Upper lobe of left lung (tissue), 4 donors: ENCODE data around the gene SYNE2.

Source experiments
- POLR2AphosphoS5 ChIP-seq, 2 donors: sonication (generic); formaldehyde crosslinking; IDR thresholded peaks; one replicate each; pipeline ENCODE4 v1.5.1; 2017; ENCODE audit warnings: antibody characterized with exemption in 2 of 2
- TF ChIP-seq, protein P1 (sequence below), 6 experiments: fragments of 450-650 bp in 4 of 6; fragments of 200-600 bp in 2 of 6; sonication (generic) in 2 of 6; IDR thresholded peaks; one replicate each; pipeline ENCODE4 v1.5.1; 2016 to 2019; ENCODE audit warnings: antibody characterized with exemption in 6 of 6

DNA sequence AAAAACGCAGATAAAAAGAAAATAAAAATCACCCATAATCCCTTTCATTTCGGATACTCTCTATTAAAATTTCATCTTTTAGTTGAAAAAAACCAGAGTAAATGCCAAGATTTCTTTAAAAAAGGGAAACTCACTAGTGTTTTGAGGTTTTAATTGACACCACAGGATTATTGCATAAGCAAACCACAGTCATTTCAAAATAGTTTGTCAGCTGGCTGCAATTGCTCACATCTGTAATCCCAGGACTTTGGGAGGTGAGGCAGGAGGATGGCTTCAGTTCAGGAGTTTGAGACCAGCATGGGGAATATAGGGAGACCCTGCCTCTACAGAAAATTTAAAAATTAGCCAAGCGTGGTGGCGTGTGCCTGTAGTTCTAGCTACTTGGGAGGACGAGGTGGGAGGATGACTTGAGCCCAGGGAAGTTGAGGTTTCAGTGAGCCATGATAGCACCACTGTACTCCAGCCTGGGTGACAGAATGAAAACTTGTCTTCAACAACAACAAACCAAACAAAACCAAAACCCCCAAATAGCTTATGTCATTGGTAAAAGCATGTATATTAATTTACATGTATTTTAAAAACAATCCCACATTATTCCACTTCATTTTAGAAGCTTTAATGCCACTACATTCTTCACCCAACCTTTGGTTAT, 48.8 kb downstream of the SYNE2 start:
- TF ChIP-seq, protein P1, sequence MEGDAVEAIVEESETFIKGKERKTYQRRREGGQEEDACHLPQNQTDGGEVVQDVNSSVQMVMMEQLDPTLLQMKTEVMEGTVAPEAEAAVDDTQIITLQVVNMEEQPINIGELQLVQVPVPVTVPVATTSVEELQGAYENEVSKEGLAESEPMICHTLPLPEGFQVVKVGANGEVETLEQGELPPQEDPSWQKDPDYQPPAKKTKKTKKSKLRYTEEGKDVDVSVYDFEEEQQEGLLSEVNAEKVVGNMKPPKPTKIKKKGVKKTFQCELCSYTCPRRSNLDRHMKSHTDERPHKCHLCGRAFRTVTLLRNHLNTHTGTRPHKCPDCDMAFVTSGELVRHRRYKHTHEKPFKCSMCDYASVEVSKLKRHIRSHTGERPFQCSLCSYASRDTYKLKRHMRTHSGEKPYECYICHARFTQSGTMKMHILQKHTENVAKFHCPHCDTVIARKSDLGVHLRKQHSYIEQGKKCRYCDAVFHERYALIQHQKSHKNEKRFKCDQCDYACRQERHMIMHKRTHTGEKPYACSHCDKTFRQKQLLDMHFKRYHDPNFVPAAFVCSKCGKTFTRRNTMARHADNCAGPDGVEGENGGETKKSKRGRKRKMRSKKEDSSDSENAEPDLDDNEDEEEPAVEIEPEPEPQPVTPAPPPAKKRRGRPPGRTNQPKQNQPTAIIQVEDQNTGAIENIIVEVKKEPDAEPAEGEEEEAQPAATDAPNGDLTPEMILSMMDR (IDR thresholded peaks at IDR 0.05), result no peak
- no peak for TF ChIP-seq POLR2AphosphoS5 (IDR thresholded peaks at IDR 0.05)
